GM18873 (cell line): Measurements from ENCODE around the gene PFDN4.

Experiments used
- ATAC-seq: cut with Tn5 transposase; IDR thresholded peaks from one replicate; pipeline ENCODE4 v1.9.1; 2021; ENCODE audit warnings: mild to moderate bottlenecking, moderate library complexity, moderate number of reproducible peaks; ENCODE audit not compliant: unreplicated experiment, low FRiP score

Gene PFDN4

GRCh38 chr20:54199283-54199682, 8.6 kb upstream of the PFDN4 start:
- ATAC-seq, result no peak

GRCh38 chr20:54199721-54200176, 8.1 kb upstream of the PFDN4 start:
- no peak for ATAC-seq

- ATAC-seq, result no peak
Observed at GRCh38 chr20:54200487-54201267, 7.2 kb upstream of the PFDN4 start.

- ATAC-seq, result no peak
Observed at GRCh38 chr20:54201268-54201846, 6.5 kb upstream of the PFDN4 start.

DNA sequence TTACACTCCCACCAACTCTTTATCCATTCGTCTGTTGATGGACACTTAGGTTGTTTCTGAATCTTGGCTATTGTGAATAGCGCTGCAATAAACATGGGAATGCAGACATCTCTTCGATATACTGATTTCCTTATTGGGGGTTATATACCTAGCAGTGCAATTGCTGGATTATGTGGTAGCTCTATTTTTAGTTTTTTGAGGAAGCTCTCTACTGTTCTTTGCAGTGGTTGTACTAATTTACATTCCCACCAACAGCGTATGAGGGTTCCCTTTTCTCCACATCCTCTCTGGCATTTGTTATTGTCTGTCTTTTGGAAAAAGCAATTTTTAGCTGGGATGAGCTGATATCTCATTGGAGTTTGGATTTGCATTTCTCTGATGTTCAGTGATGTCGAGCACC, 4.6 kb upstream of the PFDN4 start:
- no peak for ATAC-seq

GRCh38 chr20:54204063-54204462, 3.8 kb upstream of the PFDN4 start:
- no peak for ATAC-seq

DNA sequence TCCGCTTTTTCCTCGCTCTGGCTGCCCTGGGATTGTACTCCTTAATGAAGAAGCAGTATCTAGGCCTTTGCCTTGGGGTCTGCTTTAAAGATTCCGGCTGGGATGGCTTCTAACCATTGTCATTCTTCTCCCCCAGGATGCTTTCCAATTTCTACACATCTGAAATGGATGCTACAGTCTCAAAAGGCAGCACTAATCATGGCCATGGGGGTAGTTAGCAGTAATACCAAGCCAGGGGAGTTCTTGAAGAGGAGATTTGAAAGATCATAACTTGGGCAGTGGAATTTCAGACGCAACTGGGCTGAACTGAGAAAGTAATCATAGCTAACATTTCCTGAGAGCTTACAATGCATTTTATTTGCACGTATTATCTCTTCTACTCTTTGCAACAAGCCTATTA, 3.4 kb upstream of the PFDN4 start:
- ATAC-seq, result no peak

GRCh38 chr20:54205450-54205849, 2.4 kb upstream of the PFDN4 start:
- no peak for ATAC-seq

- ATAC-seq, result no peak
Observed at GRCh38 chr20:54207053-54207742, 689 bp upstream of the PFDN4 start.

DNA sequence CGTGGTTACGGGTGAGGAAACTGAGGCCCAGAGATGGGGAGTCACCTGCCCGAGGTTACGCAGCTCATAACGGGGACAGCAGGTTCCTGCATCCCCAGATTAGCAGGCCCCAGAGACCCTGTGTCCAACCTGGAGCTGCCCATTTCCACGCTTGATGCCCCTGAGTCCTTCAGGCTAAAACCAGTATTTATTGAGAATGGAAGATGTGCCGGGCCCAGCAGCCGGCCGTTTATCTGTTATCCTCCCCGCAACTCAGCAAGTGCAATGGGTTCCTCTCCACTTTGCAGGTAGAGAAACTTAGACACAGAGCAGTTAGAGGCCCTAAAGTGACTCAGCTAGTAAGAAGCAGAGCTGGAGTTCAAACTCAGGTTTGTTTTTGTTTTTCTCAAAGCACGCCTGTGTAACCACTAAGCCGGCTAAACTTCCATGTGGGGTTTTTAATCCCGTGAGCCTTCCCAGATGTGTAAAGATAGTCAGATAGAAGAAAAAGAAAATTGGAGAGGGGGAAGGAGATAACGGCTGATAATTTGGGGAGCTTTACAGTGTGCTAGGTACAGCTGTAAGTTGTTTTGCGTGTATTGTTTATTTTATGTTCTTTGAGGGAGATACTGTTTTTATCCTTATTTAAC, 775 bp downstream of the PFDN4 start:
- no peak for ATAC-seq

- no peak for ATAC-seq
Observed at GRCh38 chr20:54209216-54209813, 1.4 kb downstream of the PFDN4 start.

- no peak for ATAC-seq
Observed at GRCh38 chr20:54212226-54212625, 4.3 kb downstream of the PFDN4 start.

DNA sequence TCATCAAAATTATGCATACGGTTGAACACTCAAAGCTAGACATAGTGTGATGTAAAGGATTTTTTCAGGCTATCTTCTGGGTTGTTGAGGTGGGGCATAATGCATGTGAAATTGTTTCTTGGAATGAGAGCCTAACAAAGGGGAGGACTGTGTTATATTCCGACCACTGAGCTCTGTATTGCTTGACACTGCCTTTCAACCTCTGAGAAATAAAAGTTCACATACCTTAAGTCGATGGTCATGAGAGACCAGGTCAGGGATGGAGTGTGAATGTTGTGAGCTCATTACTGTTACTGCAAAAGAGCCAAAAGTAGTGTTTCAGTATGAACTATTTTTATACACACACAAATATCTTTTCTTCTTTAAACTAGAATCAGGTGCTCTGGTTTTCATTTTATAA, 5.0 kb downstream of the PFDN4 start:
- no peak for ATAC-seq

GRCh38 chr20:54214566-54214965, 6.7 kb downstream of the PFDN4 start:
- no peak for ATAC-seq

- no peak for ATAC-seq
Observed at GRCh38 chr20:54215157-54215789, 7.4 kb downstream of the PFDN4 start.

GRCh38 chr20:54217762-54218161, 9.9 kb downstream of the PFDN4 start:
- no peak for ATAC-seq

GRCh38 chr20:54218470-54218869, 10.6 kb downstream of the PFDN4 start:
- no peak for ATAC-seq

DNA sequence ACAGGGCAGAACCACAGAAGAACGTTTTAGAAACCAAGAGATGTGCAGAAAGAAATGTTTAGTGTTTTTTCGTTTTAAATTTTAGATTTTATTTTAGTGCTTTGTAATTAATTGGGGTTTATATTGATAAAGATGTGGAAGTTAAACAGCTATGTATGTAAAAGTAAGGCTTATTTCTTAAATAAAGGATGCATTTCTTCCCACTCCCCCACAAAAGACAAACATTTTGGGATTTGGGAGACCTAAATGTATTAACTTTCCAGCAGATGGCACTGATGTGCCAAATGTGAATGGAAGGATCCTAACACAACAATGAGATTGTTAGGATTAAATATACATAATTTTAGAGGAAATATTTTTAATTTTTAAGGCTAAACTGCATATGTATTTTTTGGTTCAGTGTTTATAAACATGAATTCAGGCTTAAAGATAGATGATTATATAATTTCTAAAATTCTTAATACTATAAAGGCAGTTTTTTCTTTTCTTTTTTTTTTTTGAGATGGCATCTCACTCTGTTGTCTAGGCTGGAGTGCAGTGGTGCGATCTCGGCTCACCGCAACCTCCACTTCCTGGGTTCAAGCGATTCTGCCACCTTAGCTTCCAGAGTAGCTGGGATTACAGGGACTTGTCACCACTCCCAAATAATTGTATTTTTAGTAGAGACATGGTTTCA, 12.0 kb downstream of the PFDN4 start:
- no peak for ATAC-seq

DNA sequence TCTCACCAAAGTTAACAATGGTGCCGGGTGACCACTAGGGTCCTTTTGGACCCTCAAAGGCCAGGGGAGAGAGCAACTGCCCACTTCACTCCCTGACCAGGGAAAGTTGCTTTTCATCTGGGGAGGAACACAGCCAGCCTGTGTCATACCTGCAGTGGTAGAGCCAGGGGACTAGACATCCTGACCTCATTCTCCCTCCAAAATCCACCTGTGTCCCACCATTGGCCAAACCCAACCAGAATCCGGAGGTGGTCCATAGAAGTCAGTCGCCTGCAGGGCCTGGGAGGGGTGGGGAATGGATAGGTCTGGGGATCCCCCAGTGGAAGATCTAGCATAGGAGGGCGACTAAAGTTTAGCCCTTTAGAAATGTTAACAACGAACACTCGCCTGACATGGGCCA, 12.8 kb downstream of the PFDN4 start:
- ATAC-seq, result no peak

GRCh38 chr20:54221353-54221752, 13.5 kb downstream of the PFDN4 start:
- no peak for ATAC-seq
